AML-193 (cell line): ENCODE measurements around the gene CABCOCO1.

Experiments used
- DNase-seq, 2 experiments: peaks; one replicate each; lab custom pipeline; 2025; lab: John Stamatoyannopoulos, UW

CABCOCO1 gene

DNA sequence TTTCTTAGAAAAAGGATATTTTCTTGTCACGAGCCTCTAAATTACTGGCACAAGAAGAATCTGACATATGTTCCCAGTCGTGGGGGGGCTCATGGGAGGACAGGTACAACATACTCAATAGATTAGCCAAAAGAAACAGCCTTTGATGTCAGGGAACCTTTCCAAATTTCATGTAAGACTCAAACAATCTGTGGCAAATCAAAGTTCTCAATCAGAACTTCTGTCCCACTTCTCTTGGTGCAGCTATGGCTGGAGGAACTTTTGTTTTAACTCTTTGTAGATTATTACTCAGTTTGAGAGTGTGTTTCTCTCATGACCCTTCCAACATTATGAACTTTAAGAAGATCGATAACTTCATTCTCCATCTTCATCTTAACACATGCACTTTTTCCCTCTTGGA, 124.4 kb downstream of the CABCOCO1 start:
- no peak for DNase-seq

DNA sequence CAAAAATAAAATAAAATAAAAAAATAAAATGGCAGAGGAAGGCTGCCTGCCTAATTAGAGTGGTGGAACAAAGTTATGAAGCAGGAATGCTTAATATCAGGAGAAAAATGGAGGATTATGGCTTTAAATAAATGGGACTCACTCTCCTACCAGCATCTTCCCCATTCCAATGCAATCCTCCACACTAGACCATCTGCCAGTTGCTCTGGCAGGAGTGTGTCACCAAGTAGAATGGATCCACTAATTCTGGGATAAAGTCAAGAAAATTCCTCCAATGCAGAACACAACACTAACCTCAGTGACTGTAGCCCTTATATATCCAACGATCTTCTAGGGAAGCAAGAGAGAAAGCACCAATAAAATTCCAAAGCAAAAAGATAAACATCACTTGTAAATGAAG, 126.3 kb downstream of the CABCOCO1 start:
- DNase-seq, result no peak

DNA sequence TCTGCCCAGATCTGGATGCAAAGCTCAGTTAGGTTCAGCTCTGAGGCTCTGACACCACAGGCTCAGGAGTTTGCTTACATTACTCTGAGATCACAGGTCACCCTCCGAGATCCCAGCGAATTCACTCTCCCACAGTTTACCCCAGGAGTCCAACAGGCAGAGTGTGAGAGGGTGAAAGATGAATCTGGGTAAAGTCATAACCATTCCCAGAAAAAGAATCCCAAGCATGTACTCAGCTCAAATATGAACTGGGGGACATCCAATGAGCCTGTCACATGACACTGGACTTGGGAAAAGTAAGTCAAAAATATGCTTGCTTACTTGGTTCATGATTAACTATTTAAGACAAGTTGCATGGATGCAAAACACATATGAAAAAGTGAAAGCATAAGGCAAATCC, 128.5 kb downstream of the CABCOCO1 start:
- DNase-seq, result no peak

DNA sequence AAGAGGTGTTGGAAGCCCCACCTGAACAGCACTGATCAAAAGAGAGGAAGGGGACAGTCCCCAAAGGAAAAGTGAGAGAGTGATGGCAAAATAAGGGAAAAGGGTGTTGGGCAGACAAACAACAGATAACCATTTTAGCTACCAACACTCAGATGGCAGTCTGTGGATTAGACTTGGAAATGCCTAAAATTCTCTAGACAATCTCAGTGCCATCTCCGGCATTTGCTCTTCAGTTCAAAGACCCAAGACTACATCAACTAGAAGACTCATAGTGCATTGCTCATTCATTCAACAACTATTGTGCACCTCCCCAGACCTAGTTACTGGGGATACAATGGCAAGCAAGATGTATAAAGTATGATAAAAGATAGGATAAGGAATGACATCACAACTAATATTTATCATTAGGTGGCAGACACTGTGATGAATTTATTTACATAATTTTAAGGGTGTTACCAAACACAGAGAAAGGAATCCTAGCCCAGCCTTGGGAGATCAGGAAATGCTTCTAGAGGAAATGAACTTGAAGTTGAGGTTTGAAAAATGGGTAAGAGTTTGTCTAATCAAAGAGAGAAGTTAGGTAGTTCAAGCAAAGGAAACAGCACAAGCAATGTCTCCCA, 129.5 kb downstream of the CABCOCO1 start:
- DNase-seq, result no peak

DNA sequence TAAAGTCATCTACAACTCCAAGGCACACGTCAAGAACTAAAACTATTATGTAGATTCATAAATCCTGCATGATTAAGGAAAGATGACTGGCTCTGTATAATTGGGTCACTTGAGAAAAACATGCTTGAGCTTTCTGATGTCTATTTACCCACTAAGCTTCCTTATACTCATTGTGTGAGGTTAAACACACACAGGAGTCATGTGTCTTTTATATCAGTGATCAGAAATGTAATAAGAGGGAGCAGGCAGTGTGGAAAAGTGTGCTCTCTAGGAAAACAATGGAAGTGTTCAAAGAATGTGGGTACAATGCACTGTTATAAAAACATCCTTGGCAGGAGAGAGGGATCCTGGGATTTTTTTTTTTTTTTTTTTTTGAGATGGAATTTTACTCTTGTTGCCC, 130.2 kb downstream of the CABCOCO1 start:
- DNase-seq, result no peak

DNA sequence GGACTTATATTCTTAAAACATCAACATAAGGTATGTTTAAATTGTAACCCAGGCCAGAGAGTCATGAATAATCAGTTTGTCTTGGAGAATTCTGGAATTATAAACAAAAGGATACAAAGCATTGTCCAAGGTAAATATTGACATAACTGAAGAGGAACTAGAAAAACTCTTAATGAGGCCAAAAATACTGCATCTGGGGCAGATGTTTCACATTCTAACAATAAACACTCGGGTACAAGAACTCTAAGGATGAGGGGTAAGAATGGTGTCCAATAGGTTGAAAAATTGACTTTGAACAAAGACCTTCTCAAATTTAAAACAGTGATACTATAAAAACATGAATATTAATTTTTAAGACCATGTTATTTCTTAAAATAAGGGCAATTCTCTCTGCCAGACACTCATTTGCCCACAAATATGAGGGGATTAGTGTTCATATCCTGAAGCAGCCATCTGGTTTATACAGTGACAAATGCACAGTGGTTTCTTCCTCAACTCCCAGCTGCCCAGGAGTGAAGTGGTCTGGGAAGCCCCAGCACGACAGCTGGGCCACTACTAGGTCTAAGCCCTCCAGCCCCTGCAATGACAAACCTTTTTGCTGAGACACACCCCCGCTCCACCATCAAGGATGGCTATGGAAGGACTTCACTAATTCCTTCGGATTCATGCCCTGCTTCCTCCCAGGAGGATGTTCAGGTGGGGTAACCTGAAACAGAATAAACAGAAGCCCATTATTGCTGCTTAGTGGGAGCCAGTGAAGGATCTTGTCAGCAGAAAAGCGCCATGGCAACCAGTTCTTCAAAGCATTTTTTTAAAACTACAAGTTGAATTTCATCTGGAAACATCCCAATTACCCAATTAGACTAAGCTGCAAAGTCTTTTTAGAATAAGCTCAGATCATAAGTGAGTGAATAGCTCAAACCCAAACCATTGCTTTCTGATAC, 131.3 kb downstream of the CABCOCO1 start:
- no peak for DNase-seq

DNA sequence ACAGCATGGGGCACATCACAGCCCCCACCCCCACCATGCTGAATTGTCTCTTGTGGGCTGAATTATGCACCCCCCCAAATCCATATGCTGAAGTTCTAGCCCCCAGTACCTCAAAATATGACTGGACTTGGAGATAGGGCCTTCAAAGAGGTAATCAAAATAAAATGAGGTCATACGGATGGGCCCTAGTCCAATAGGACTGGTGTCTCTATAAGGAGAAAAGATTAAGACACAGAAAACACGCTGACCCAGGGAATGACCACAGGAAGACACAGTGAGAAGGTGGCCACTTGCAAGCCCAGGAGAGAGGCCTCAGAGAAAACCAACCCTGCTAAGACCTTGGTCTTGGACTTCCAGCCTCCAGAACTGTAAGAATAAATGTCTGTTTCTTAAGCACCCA, 132.4 kb downstream of the CABCOCO1 start:
- DNase-seq, result no peak

DNA sequence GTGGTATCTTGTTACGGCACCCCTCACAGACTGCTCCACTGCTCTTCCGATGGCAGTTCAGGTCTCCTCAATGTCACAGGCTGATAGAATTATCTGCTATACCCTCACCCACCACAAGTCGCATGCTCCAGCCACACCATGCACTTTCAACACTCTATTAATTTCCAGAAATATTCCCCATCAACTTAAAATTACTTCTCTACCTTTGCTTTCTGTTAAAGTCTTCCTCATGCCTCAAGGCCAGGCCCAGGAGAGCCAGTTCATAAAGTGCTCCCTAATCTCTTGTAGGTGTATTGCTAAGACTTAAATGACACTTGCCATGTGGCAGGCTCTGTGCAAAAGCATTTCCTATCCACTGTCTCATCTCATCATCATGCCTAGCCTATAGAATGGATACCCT, 132.8 kb downstream of the CABCOCO1 start:
- DNase-seq, result no peak

DNA sequence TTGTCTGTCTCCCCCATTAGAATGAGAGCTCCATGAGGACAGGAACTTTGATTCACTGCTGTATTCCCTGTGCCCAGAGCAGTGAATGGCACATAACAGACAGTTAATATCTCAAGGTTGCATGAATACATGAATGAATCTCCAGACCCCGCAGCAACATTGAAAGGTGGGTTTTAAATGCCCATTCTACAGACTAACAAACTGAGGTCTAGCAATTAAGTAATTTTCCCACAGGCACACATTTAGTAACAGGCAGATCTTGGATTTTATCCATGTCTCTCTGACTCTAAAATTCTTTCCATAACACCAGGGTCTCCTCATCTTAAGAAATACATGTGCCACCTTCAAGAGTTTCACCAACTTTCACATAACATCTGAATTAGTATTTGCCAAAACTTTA, 134.1 kb downstream of the CABCOCO1 start:
- no peak for DNase-seq

DNA sequence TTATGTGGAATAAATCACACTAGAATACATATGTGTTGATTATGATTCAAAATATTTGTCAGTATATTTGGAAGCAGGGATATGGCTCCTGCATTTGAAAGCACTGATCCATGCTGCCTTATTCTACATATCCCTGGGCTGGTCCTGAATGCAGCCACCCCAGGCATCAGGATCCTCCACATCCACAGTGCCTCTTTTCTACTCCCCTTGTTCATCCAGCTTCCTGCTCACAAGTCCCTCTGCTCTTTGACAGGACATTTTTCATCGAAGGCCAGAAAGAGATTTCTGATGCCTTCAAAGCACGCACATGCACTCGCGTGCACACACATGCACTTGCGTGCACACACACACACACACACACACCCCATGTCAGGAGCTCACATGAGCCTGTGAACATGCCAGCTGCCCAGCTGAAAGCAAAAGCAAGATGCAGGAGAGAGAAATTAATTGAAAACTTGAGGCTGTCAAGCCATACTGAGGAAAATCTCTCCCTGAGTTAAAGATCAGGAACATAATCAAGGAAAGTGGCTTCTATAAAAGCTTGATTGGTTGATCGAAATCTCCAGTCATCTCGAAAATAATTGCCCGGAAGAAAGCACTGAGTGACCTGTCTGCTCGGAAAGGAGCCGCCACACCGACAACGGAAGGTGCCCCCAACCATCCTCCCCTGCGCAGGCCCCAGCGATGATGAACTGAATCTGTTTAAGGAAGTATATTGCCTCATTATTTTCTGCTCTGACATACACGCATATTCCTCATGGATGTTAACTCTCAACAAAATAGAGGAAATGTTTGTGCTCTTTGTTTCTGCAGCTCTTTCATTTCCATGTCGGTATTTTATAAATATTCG, 134.8 kb downstream of the CABCOCO1 start:
- DNase-seq, result no peak

DNA sequence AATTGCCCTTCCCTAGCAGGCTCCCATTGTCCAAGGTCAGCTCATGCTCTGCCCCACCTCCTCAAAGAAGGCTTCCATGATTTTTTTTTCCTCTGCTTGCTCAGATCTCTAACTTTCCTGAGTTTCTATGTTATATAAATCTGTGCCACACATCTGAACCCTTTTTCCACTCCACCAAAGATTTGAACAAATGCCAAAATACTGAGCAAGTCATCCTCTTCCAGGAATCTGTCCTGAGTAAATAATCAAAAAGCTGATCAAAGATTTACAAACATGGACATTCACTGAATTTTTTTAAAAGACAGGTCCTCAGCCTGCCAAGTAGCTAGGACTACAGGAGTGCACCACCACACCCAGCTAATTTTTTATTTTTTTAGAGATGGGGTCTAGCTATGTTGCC, 136.0 kb downstream of the CABCOCO1 start:
- no peak for DNase-seq

DNA sequence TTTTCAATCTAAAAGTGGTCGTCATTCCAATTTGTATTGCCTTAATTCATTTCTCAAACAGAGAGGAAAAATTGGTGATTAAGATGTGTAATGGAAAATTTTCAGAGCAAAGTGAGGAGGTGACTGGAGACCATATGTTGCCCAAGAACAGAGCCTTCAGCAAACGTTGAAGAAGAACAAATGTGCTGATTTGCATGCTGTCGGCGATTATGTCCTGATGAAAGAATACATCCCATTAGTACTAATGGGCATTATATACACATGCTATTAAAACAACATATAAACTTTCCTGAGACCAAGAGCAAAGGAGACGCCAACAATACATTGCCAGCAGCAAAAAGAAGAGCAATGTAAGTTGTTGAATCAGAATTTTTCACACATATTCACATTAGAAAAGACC, 138.8 kb downstream of the CABCOCO1 start:
- no peak for DNase-seq

DNA sequence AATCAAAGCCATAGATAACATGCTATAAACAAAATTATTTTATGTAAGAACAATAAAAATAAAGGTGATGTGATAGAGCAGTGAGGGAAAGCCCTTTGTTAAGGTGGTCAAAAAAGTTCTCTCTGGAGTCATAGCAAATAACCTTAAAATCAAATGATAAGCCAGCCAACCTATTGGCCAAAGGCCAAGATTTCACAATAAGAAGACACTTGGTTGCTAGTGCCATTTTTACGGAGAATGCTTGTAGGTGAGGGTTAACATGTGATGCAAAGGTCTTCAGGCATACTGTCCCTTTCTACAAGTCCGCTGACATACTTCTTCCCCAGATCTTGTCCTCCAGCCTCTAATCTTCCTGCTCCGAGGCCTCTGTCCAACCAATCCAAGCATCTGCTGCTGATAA, 140.5 kb downstream of the CABCOCO1 start:
- DNase-seq, result no peak

DNA sequence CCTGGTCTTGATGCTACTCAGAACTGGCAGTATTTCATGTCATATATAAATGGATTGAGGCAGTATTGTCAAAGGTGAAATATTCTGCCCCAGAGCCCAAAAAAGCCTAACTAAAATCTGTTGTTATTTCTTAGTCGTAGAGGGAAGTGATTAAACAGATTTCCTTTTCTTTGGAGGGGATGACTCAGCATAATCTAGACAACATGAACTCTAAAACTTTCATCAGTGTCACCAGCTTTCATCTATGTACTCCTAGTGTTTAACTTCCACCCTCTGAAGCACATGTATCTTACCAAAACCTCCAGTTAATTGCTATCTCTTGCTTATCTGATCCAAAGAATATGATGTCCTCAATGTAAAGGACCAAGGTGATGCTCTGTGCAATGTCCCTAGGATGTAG, 141.7 kb downstream of the CABCOCO1 start:
- DNase-seq, result no peak

DNA sequence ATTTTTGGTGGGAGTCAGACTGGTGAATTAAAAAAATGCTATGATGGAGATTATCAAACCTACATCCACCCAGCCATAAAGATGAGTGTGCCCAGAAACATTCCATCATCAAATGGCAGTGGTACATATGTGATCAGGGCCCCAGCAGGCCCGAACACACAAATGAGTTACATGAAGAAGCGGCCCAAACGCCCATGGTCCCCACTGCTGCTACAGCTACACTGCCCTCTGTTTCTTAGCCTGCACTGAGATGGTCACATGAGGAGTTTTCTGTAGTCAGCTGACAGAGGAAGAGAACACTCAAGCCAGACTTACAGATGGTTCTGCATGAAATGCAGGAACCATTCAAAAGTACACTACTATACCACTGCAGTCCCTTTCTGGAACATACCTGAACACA, 142.4 kb downstream of the CABCOCO1 start:
- no peak for DNase-seq

DNA sequence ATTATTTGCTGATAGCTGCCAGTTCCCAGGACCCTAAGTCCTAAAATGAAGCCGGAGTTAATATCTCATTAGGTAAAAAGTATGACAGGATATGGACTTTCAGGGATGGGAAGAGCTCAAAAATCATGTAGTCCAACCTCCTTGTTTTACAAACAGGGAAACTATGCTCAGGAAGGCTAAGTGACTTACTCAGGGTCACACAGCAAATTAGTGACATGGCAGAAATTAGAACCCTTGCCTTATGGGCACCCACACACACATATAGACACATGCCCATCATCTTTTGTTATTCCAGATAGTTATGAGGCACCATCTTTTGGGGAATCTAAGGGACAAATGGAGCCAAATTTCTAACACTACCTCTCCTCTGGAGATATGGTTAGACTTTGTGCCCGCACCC, 147.5 kb downstream of the CABCOCO1 start:
- no peak for DNase-seq

DNA sequence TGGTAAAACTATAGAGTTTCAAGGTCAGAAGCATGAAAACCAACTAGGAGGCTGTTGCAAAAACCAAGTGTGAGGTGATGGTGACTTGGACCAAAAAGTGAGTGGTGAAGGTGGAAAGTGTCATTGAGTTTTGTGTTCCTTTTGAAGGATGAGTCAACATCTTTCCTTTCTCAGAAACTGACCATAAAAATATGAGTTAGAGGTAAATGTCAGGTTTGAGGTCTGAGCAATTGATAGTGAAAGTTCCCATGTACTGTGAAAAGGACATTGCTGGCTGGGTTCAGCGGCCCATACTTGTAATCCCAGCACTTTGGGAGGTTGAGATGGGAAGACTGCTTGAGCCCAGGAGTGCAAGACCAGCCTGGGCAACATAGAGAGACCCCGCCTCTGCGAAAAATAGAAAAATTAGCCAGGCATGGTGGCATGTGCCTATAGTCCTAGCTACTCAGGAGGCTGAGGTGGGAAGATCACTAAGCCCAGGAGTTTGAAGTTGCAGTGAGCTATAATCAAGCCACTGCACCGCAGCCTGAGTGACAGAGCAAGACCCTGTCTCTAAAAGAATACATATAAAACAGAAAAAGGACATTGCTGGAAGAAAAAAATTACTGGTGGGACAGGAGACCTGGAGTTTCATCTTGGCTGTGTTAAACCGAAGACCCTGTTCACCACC, 149.5 kb downstream of the CABCOCO1 start:
- no peak for DNase-seq

DNA sequence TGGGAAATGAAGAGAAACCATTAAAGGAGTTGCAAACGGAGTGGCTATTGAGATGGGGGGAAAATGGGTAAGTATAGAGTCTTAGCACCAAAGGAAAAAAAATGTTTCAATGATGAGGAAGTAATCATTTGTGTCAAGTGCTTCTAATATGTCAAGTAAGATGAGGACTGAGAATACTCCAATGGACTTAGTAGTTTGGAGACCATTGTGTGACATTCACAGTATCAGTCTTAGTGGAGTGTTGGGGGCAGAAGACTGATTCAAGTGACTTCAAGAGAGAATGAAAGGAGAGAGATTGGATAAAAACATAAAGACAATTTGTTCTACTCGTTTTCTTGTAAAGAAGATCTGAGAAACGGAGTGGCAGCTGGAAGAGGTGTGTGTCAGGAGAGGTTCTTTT, 150.2 kb downstream of the CABCOCO1 start:
- DNase-seq, result no peak

DNA sequence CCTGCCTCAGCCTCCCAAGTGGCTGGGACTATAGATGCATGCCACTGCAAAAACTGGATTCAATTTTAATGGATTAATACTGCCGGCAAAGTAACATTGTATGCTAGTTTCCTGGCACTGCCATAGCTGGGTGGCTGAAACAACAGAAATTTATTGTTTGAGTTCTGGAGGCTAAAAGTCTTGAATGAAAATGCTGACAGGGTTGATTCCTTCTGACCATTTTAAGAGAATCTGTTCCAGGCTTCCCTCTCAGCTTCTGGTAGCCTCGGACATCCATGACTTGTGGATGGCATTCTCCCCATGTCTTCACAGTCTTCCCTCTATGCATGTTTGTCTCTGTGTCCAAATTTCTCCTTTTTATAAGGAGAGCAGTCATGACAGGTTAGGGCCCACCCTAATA, 151.4 kb downstream of the CABCOCO1 start:
- DNase-seq, result no peak

DNA sequence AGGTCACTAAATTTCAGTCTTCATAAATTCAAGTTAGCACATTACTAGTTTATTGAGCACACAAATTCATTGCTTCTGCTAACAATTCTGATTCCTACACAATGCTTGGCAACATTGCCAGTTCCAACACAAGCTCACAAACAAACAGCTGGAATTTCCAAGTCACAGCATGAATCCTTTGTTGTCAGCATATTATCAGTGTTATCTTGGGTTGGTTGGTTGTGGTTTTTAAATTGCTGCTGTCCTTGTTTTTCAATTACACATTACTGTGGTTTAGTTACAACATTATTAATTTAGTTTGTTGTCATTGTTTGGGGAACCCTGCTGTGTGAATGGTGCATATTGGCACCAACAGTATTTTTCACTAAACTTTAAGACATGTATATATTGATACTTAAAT, 152.8 kb downstream of the CABCOCO1 start:
- DNase-seq, result no peak
